ENCODE data around the gene SCMH1.

- TF ChIP-seq, protein P1, sequence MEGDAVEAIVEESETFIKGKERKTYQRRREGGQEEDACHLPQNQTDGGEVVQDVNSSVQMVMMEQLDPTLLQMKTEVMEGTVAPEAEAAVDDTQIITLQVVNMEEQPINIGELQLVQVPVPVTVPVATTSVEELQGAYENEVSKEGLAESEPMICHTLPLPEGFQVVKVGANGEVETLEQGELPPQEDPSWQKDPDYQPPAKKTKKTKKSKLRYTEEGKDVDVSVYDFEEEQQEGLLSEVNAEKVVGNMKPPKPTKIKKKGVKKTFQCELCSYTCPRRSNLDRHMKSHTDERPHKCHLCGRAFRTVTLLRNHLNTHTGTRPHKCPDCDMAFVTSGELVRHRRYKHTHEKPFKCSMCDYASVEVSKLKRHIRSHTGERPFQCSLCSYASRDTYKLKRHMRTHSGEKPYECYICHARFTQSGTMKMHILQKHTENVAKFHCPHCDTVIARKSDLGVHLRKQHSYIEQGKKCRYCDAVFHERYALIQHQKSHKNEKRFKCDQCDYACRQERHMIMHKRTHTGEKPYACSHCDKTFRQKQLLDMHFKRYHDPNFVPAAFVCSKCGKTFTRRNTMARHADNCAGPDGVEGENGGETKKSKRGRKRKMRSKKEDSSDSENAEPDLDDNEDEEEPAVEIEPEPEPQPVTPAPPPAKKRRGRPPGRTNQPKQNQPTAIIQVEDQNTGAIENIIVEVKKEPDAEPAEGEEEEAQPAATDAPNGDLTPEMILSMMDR (IDR thresholded peaks at IDR 0.05) = no peak
- no peak for TF ChIP-seq POLR2A (IDR thresholded peaks at IDR 0.05)
Measured at GRCh38 chr1:41221995-41222394, 20.1 kb downstream of the SCMH1 start.

Measured in uterus (tissue), 2 donors.